Liver (tissue), 3 donors: Measurements from ENCODE around the gene HOMER3.

ENCODE experiments used
- EGR1 ChIP-seq, 2 donors: IDR thresholded peaks; 2 replicates each; pipeline ENCODE4 v1.6.1; 2016 to 2018; ENCODE audit warnings: antibody characterized with exemption in 2 of 2, low read depth in 2 of 2
- GABPA ChIP-seq, 2 donors: IDR thresholded peaks in 1 of 2; conservative IDR thresholded peaks in 1 of 2; 2 replicates each; pipeline ENCODE4 v1.6.1; 2016; ENCODE audit warnings: antibody characterized with exemption in 2 of 2, mild to moderate bottlenecking in 1 of 2, moderate library complexity in 1 of 2
- HNF4A ChIP-seq, 2 donors: conservative IDR thresholded peaks; 2 replicates each; pipeline ENCODE4 v1.6.1; 2016; ENCODE audit warnings: antibody characterized with exemption in 2 of 2, mild to moderate bottlenecking in 2 of 2
- MAX ChIP-seq: IDR thresholded peaks from 2 replicates; pipeline ENCODE4 v1.6.1; 2016; ENCODE audit warnings: antibody characterized with exemption
- RAD21 ChIP-seq, 2 donors: IDR thresholded peaks; 2 replicates each; pipeline ENCODE4 v1.6.1; 2016; ENCODE audit warnings: antibody characterized with exemption in 2 of 2, mild to moderate bottlenecking in 2 of 2
- REST ChIP-seq: IDR thresholded peaks from 2 replicates; pipeline ENCODE4 v1.6.1; 2016; ENCODE audit warnings: antibody characterized with exemption, mild to moderate bottlenecking
- RXRA ChIP-seq, 2 donors: IDR thresholded peaks; 2 replicates each; pipeline ENCODE4 v1.6.1; 2017 to 2018; ENCODE audit warnings: antibody characterized with exemption in 2 of 2, mild to moderate bottlenecking in 1 of 2
- SP1 ChIP-seq: IDR thresholded peaks from 2 replicates; pipeline ENCODE4 v1.6.1; 2018; ENCODE audit warnings: antibody characterized with exemption, mild to moderate bottlenecking
- TAF1 ChIP-seq: conservative IDR thresholded peaks from 2 replicates; pipeline ENCODE4 v1.6.1; 2016; ENCODE audit warnings: antibody characterized with exemption, mild to moderate bottlenecking
- YY1 ChIP-seq: IDR thresholded peaks from 2 replicates; pipeline ENCODE4 v1.6.1; 2016; ENCODE audit warnings: antibody characterized with exemption, mild to moderate bottlenecking
- TF ChIP-seq, protein P1 (sequence below): fragments of 150-350 bp; IDR thresholded peaks from 2 replicates; pipeline ENCODE4 v1.5.1; 2017; ENCODE audit warnings: improper control_type of control experiment, low read depth, low read length; ENCODE audit not compliant: missing input control
- TF ChIP-seq, protein P2 (sequence below): IDR thresholded peaks from 2 replicates; pipeline ENCODE4 v1.6.1; 2016; ENCODE audit warnings: antibody characterized with exemption
- TF ChIP-seq, protein P3 (sequence below): IDR thresholded peaks from 2 replicates; pipeline ENCODE4 v1.6.1; 2016; ENCODE audit warnings: antibody characterized with exemption
- donor health status: healthy.
- donor health status: healthy.

DNA sequence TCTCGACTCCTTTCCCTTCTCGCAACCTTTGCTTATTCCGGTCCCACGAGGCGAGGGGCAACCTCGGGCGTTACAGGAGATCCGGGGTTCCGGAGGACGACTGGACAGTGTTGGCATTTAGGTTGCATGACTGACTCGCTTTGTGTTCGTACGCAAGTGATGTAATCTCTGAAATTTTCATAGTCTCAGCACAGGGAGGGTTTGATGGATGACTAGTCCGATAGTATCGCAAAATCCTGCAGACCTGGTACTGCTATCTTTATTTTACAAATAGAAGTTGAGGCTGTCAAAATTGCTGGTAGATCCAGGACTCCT, 21.2 kb downstream of the HOMER3 start:
- TF ChIP-seq, protein P1, sequence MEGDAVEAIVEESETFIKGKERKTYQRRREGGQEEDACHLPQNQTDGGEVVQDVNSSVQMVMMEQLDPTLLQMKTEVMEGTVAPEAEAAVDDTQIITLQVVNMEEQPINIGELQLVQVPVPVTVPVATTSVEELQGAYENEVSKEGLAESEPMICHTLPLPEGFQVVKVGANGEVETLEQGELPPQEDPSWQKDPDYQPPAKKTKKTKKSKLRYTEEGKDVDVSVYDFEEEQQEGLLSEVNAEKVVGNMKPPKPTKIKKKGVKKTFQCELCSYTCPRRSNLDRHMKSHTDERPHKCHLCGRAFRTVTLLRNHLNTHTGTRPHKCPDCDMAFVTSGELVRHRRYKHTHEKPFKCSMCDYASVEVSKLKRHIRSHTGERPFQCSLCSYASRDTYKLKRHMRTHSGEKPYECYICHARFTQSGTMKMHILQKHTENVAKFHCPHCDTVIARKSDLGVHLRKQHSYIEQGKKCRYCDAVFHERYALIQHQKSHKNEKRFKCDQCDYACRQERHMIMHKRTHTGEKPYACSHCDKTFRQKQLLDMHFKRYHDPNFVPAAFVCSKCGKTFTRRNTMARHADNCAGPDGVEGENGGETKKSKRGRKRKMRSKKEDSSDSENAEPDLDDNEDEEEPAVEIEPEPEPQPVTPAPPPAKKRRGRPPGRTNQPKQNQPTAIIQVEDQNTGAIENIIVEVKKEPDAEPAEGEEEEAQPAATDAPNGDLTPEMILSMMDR = no peak
- no peak for TF ChIP-seq RXRA (IDR thresholded peaks at IDR 0.05)
- no peak for TF ChIP-seq MAX
- TF ChIP-seq RAD21 (IDR thresholded peaks at IDR 0.05) = no peak
- no peak for TF ChIP-seq EGR1 (IDR thresholded peaks at IDR 0.05; ENCODE audit: low read depth in 2 of 2)
- TF ChIP-seq, protein P2, sequence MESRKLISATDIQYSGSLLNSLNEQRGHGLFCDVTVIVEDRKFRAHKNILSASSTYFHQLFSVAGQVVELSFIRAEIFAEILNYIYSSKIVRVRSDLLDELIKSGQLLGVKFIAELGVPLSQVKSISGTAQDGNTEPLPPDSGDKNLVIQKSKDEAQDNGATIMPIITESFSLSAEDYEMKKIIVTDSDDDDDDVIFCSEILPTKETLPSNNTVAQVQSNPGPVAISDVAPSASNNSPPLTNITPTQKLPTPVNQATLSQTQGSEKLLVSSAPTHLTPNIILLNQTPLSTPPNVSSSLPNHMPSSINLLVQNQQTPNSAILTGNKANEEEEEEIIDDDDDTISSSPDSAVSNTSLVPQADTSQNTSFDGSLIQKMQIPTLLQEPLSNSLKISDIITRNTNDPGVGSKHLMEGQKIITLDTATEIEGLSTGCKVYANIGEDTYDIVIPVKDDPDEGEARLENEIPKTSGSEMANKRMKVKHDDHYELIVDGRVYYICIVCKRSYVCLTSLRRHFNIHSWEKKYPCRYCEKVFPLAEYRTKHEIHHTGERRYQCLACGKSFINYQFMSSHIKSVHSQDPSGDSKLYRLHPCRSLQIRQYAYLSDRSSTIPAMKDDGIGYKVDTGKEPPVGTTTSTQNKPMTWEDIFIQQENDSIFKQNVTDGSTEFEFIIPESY = no peak
- no peak for TF ChIP-seq TAF1
- no peak for TF ChIP-seq REST
- no peak for TF ChIP-seq SP1
- TF ChIP-seq, protein P3, sequence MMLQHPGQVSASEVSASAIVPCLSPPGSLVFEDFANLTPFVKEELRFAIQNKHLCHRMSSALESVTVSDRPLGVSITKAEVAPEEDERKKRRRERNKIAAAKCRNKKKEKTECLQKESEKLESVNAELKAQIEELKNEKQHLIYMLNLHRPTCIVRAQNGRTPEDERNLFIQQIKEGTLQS = no peak
- no peak for TF ChIP-seq HNF4A (conservative IDR thresholded peaks at IDR 0.05)
- TF ChIP-seq YY1 = no peak
- no peak for TF ChIP-seq GABPA (IDR thresholded peaks at IDR 0.05 in 1 of 2, conservative IDR thresholded peaks at IDR 0.05 in 1 of 2)
